ENCODE measurements around the gene GTF3C2. TPM values are rescaled to one million over a fixed set of nuclear protein-coding genes. Genes with fewer than 3 reads are reported as not detected.

GTF3C2 gene
- polyA plus RNA-seq, 1 experiment = 39.0 TPM

GRCh38 chr2:27294928-27295327 lies 61.6 kb downstream of the GTF3C2 start:
- Histone ChIP-seq H3K4me3 (ENCODE audit: low read depth, low read length) (no peak overlapping the region), H3K36me3 (ENCODE audit: control insufficient read depth, insufficient read depth, low read length) (no peaks in the 10 kb centered on the region), H3K27me3 (ENCODE audit: control insufficient read depth, insufficient read depth, low read length) (peaks cover 11% of the 10 kb centered on the region)
- POLR2A ChIA-PET = no interaction called here
- no peak for TF ChIP-seq CTCF (IDR thresholded peaks at IDR 0.05; ENCODE audit: insufficient read depth, low read depth, low read length)
- CTCF ChIA-PET = interaction anchor here (1.0 to 7.5 kb wide), 3 partner anchors 9 to 15 kb away, joined by 4 to 66 read pairs (median 43); partner anchors contain the start of gene TRIM54
- no peak for DNase-seq (ENCODE audit: low read depth)

- H3K27me3 ChIP-seq (ENCODE audit: control insufficient read depth, insufficient read depth, low read length) = peaks cover 12% of the 10 kb centered on the region
- no peaks in the 10 kb centered on the region for H3K36me3 ChIP-seq (ENCODE audit: control insufficient read depth, insufficient read depth, low read length)
- ChIA-PET CTCF (interaction anchor here (0.8 to 7.5 kb wide), 3 partner anchors 11 to 192 kb away, joined by 4 to 66 read pairs (median 43); partner anchors contain the start of gene TRIM54), POLR2A (no interaction called here)
- no peak for TF ChIP-seq CTCF (IDR thresholded peaks at IDR 0.05; ENCODE audit: insufficient read depth, low read depth, low read length)
- DNase-seq (ENCODE audit: low read depth) = no peak
- no peak overlapping the region for H3K4me3 ChIP-seq (ENCODE audit: low read depth, low read length)
Measured at GRCh38 chr2:27291865-27292264, 64.7 kb downstream of the GTF3C2 start.

- no peak for TF ChIP-seq CTCF (IDR thresholded peaks at IDR 0.05; ENCODE audit: insufficient read depth, low read depth, low read length)
- DNase-seq (ENCODE audit: low read depth) = no peak
- no peaks in the 10 kb centered on the region for H3K36me3 ChIP-seq (ENCODE audit: control insufficient read depth, insufficient read depth, low read length)
- CTCF ChIA-PET = interaction anchor here (7.5 kb wide), 1 partner anchor 10 kb away, joined by 66 read pairs; the partner anchor contains the start of gene TRIM54
- H3K27me3 ChIP-seq (ENCODE audit: control insufficient read depth, insufficient read depth, low read length) = 0 out of 2 replicates have a peak, but pooled peaks cover 8% of the 10 kb centered on the region
- H3K4me3 ChIP-seq (ENCODE audit: low read depth, low read length) = no peak overlapping the region
- POLR2A ChIA-PET = no interaction called here
Measured at GRCh38 chr2:27290549-27290948, 66.0 kb downstream of the GTF3C2 start.

- CTCF ChIA-PET = interaction anchor here (0.8 to 7.5 kb wide), 5 partner anchors 8 to 189 kb away, joined by 3 to 66 read pairs (median 3); partner anchors contain the start of gene TRIM54
- no peak for DNase-seq (ENCODE audit: low read depth)
- Histone ChIP-seq H3K36me3 (ENCODE audit: control insufficient read depth, insufficient read depth, low read length) (no peaks in the 10 kb centered on the region), H3K27me3 (ENCODE audit: control insufficient read depth, insufficient read depth, low read length) (peaks cover 11% of the 10 kb centered on the region; the same call in 1 of the 2 replicates), H3K4me3 (ENCODE audit: low read depth, low read length) (no peak overlapping the region)
- no peak for TF ChIP-seq CTCF (IDR thresholded peaks at IDR 0.05; ENCODE audit: insufficient read depth, low read depth, low read length)
- POLR2A ChIA-PET = no interaction called here
Measured at GRCh38 chr2:27288610-27289009, 68.0 kb downstream of the GTF3C2 start.

GRCh38 chr2:27285481-27285880 lies 71.1 kb downstream of the GTF3C2 start:
- CTCF ChIA-PET = interaction anchor here (1.1 kb wide), 1 partner anchor 26 kb away, joined by 3 read pairs; no protein-coding TSS in a partner anchor

More at GRCh38 chr2:27285481-27285880, 71.1 kb downstream of the GTF3C2 start:
- TF ChIP-seq CTCF (IDR thresholded peaks at IDR 0.05; ENCODE audit: insufficient read depth, low read depth, low read length) = no peak
- Histone ChIP-seq H3K27me3 (ENCODE audit: control insufficient read depth, insufficient read depth, low read length) (peaks cover 7% of the 10 kb centered on the region; the same call in 1 of the 2 replicates), H3K36me3 (ENCODE audit: control insufficient read depth, insufficient read depth, low read length) (no peaks in the 10 kb centered on the region), H3K4me3 (ENCODE audit: low read depth, low read length) (no peak overlapping the region)
- no peak for DNase-seq (ENCODE audit: low read depth)
- POLR2A ChIA-PET = no interaction called here
